Measurements from ENCODE around the gene SH3PXD2A.

GRCh38 chr10:103806395-103807187 lies 48.8 kb downstream of the SH3PXD2A start:
- TF ChIP-seq, protein P1, sequence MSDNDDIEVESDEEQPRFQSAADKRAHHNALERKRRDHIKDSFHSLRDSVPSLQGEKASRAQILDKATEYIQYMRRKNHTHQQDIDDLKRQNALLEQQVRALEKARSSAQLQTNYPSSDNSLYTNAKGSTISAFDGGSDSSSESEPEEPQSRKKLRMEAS (IDR thresholded peaks at IDR 0.05; ENCODE audit: low read depth, low read length), result no peak
- TF ChIP-seq, protein P2, sequence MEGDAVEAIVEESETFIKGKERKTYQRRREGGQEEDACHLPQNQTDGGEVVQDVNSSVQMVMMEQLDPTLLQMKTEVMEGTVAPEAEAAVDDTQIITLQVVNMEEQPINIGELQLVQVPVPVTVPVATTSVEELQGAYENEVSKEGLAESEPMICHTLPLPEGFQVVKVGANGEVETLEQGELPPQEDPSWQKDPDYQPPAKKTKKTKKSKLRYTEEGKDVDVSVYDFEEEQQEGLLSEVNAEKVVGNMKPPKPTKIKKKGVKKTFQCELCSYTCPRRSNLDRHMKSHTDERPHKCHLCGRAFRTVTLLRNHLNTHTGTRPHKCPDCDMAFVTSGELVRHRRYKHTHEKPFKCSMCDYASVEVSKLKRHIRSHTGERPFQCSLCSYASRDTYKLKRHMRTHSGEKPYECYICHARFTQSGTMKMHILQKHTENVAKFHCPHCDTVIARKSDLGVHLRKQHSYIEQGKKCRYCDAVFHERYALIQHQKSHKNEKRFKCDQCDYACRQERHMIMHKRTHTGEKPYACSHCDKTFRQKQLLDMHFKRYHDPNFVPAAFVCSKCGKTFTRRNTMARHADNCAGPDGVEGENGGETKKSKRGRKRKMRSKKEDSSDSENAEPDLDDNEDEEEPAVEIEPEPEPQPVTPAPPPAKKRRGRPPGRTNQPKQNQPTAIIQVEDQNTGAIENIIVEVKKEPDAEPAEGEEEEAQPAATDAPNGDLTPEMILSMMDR (IDR thresholded peaks at IDR 0.05 in 2 of 3, conservative IDR thresholded peaks at IDR 0.05 in 1 of 3; ENCODE audit: control insufficient read depth in 2 of 3, extremely low read depth in 1 of 3, insufficient read depth in 1 of 3, low read depth in 3 of 3, low read length in 3 of 3), result no peak
- TF ChIP-seq EP300 (IDR thresholded peaks at IDR 0.05; ENCODE audit: borderline replicate concordance in 1 of 2, control insufficient read depth in 1 of 2, low read depth in 2 of 2, low read length in 2 of 2) (no peak), ZNF384 (IDR thresholded peaks at IDR 0.05; ENCODE audit: borderline replicate concordance, low read depth, low read length) (no peak), EZH2 (IDR thresholded peaks at IDR 0.05; ENCODE audit: borderline replicate concordance, control insufficient read depth, low read depth, low read length) (no peak), NR2F1 (conservative IDR thresholded peaks at IDR 0.05) (no peak), SRF (IDR thresholded peaks at IDR 0.05; ENCODE audit: low read depth in 2 of 2, low read length in 2 of 2) (no peak), POLR2A (IDR thresholded peaks at IDR 0.05; ENCODE audit: low read depth, low read length) (no peak), HDGF (IDR thresholded peaks at IDR 0.05) (no peak), YY1 (IDR thresholded peaks at IDR 0.05; ENCODE audit: low read depth, low read length) (no peak), BACH1 (IDR thresholded peaks at IDR 0.05; ENCODE audit: borderline replicate concordance) (no peak)

Data from GM12878 (cell line).